Measurements from ENCODE around the gene SASS6. TPM values are rescaled to one million over a fixed set of nuclear protein-coding genes. Genes with fewer than 3 reads are reported as not detected.

Gene SASS6
- total RNA-seq, 2 donors from 2014 or later, result 14.5 to 16.7 TPM

DNA sequence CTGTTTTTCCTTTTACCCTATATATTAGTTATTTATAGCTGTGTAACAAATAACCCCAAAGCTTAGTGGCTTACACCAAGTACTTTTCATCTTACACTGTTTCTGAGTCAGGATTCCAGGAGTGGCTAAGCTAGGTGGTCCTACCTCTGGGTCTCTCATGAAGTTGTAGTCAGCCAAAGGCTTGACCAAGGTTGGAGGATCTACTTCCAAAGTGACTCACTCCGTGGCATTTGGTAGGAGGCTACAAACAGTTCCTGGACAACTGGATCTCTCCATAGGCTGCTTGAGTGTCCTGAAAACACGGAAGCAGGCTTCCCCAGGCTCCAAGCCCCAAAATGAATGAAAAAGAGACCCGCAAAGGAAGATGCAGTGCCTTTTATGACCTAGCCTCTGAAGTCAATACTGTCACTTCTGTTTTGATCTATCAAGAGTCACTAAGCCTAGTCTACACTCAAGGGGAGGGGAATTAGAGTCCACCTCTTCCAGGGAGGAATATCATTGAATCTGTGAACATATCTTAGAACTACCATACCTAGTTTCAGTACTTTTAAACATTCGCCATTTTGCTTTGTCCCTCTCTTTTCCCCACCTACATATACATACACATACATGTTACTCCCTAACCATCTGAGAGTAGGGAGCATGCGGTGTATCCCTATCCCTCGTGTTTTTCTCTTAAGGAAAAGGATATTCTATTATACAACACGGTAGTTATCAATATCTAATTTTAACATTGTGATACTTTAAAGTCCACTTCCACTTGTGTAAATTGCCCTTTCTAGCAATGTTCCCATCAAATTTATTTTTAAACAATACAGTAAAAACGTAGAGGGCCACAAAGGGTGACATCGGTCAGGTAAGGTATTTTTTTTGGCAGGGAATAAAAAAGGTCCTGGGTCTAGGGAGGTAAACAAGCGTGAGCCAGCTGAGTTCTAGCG is 95.7 kb downstream of the SASS6 start:
- peaks cover 24 to 44% of the 10 kb centered on the region in 2 donors for H3K36me3 Mint-ChIP-seq
- no peak for DNase-seq (ENCODE audit: low spot score in 2 of 2)
- peak overlapping the region; percentile 99 to 100 for H3K27ac Mint-ChIP-seq
- H3K9me3 Mint-ChIP-seq, result no peaks in the 10 kb centered on the region
- no peak for ATAC-seq

DNA sequence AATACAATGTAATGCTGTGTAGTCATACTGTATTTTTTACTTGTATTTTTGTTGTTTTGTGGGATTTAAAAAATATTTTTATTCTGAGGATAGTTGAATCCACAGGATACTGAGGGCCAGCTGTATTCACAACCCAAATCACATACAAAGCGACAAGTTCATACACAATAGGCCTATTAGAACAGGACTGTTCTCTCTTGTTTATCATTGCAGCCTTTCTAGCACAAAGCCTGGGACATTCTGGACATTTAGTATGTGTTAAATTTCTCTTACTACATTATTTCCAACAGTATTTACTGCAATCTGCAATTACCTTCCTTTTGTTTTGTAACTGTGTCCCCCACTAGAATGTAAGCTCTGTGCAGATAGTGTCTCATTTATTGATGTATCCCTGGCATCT is 97.5 kb downstream of the SASS6 start:
- Mint-ChIP-seq H3K9me3 (no peaks in the 10 kb centered on the region), H3K27ac (peak overlapping the region in 1 of 2 donors; percentile 74), H3K36me3 (peaks cover 24 to 37% of the 10 kb centered on the region in 2 donors)
- DNase-seq (ENCODE audit: low spot score in 2 of 2), result no peak
- ATAC-seq, result no peak

- ATAC-seq (no peak), DNase-seq (ENCODE audit: low spot score in 2 of 2) (no peak)
- Mint-ChIP-seq H3K36me3 (peaks cover 24 to 30% of the 10 kb centered on the region in 2 donors), H3K9me3 (no peaks in the 10 kb centered on the region), H3K27ac (no peak overlapping the region)
Measured at GRCh38 chr1:100034470-100034869, 98.3 kb downstream of the SASS6 start.

Other genes with a start within 250 kb of the SASS6 start
- 10 to 100 TPM in 1 of 2 donors, 1 to 10 TPM in 1; 8.8 to 19.7 TPM for gene SLC35A3, start 162.9 kb downstream of the SASS6 start, total RNA-seq
- gene TRMT13, start 233 bp upstream of the SASS6 start, total RNA-seq, result 10 to 100 TPM; 15.5 to 17.5 TPM
- under 1 TPM; 0.32 to 0.70 TPM for gene LRRC39, start 45.3 kb upstream of the SASS6 start, total RNA-seq
- 10 to 100 TPM; 14.6 to 17.7 TPM for gene DBT, start 116.9 kb upstream of the SASS6 start, total RNA-seq
- gene RTCA, start 133.3 kb upstream of the SASS6 start, total RNA-seq, result 10 to 100 TPM; 33.4 to 42.6 TPM
- gene CDC14A, start 219.6 kb upstream of the SASS6 start, total RNA-seq, result 10 to 100 TPM; 13.0 to 16.0 TPM

Data from activated naive CD4-positive, alpha-beta T cell treated with anti-CD3 and anti-CD28 coated beads, Interleukin-2, amount 50 U/mL, for 72 hours (primary cell).